ENCODE results near the gene CHKB. TPM values are rescaled to one million over a fixed set of nuclear protein-coding genes. Genes with fewer than 3 reads are reported as not detected.

The CHKB gene
- total RNA-seq, 4 donors from 2014 or later = 20.7 to 43.5 (median 33.0) TPM

GRCh38 chr22:50573491-50574382 is 8.9 kb downstream of the CHKB start:
- WGBS = 77% methylated on average over 18 of the region's 26 CpGs
- H3K9me3 ChIP-seq = no peaks in the 10 kb centered on the region
- DNase-seq (ENCODE audit: extremely low spot score) = no peak
- no peak for TF ChIP-seq EP300 (IDR thresholded peaks at IDR 0.05)
- TF ChIP-seq POLR2AphosphoS5 (IDR thresholded peaks at IDR 0.05) = no peak
- no peak for TF ChIP-seq CTCF (IDR thresholded peaks at IDR 0.05)
- no peak for TF ChIP-seq POLR2A (IDR thresholded peaks at IDR 0.05; ENCODE audit: low read depth)
- peaks cover 8 to 74% (median 52%) of the 10 kb centered on the region in 4 donors for H3K36me3 ChIP-seq
- intact Hi-C loops (cut with DNase I) = no loop called here
- peaks cover 14 to 18% (median 17%) of the 10 kb centered on the region in 4 donors for H3K4me1 ChIP-seq
- no peak overlapping the region for H3K4me3 ChIP-seq
- peaks cover 0 to 8% (median 0%) of the 10 kb centered on the region in 4 donors for H3K27me3 ChIP-seq
- H3K27ac ChIP-seq (replicated peaks in 1 of 4) = no peak overlapping the region

GRCh38 chr22:50572965-50573364 is 9.7 kb downstream of the CHKB start:
- WGBS = 94% methylated on average over 8 of the region's 11 CpGs
- H3K36me3 ChIP-seq = peaks cover 14 to 80% (median 59%) of the 10 kb centered on the region in 4 donors
- H3K4me3 ChIP-seq = no peak overlapping the region
- TF ChIP-seq POLR2AphosphoS5 (IDR thresholded peaks at IDR 0.05) = no peak
- no peak for TF ChIP-seq EP300 (IDR thresholded peaks at IDR 0.05)
- no peak for TF ChIP-seq CTCF (IDR thresholded peaks at IDR 0.05)
- no peak for TF ChIP-seq POLR2A (IDR thresholded peaks at IDR 0.05; ENCODE audit: low read depth)
- intact Hi-C loops (cut with DNase I) = no loop called here
- H3K27ac ChIP-seq (replicated peaks in 1 of 4) = no peak overlapping the region
- no peak for DNase-seq (ENCODE audit: extremely low spot score)
- peaks cover 0 to 6% (median 0%) of the 10 kb centered on the region in 4 donors for H3K27me3 ChIP-seq
- peaks cover 6 to 14% (median 10%) of the 10 kb centered on the region in 4 donors for H3K4me1 ChIP-seq
- H3K9me3 ChIP-seq = no peaks in the 10 kb centered on the region

GRCh38 chr22:50571264-50572175 is 11.1 kb downstream of the CHKB start:
- H3K27ac ChIP-seq (replicated peaks in 1 of 4) = no peak overlapping the region
- H3K9me3 ChIP-seq = no peaks in the 10 kb centered on the region
- H3K4me3 ChIP-seq = no peak overlapping the region
- intact Hi-C loops (cut with DNase I) = no loop called here
- no peak for DNase-seq (ENCODE audit: extremely low spot score)
- WGBS = 84% methylated on average over 21 of the region's 26 CpGs
- peaks cover 0 to 10% (median 0%) of the 10 kb centered on the region in 4 donors for H3K4me1 ChIP-seq
- no peak for TF ChIP-seq POLR2A (IDR thresholded peaks at IDR 0.05; ENCODE audit: low read depth)
- TF ChIP-seq EP300 (IDR thresholded peaks at IDR 0.05) = no peak
- TF ChIP-seq CTCF (IDR thresholded peaks at IDR 0.05) = no peak
- no peak for TF ChIP-seq POLR2AphosphoS5 (IDR thresholded peaks at IDR 0.05)
- peaks cover 14 to 78% (median 59%) of the 10 kb centered on the region in 4 donors for H3K36me3 ChIP-seq
- H3K27me3 ChIP-seq = no peaks in the 10 kb centered on the region

GRCh38 chr22:50570861-50571260 is 11.8 kb downstream of the CHKB start:
- Histone ChIP-seq H3K9me3 (no peaks in the 10 kb centered on the region), H3K27ac (replicated peaks in 1 of 4) (no peak overlapping the region), H3K27me3 (no peaks in the 10 kb centered on the region), H3K36me3 (peaks cover 14 to 72% (median 59%) of the 10 kb centered on the region in 4 donors), H3K4me1 (peaks cover 0 to 4% (median 0%) of the 10 kb centered on the region in 4 donors), H3K4me3 (no peak overlapping the region)
- intact Hi-C loops (cut with DNase I) = no loop called here
- no peak for DNase-seq (ENCODE audit: extremely low spot score)
- WGBS = 80% methylated on average over 1 of the region's 12 CpGs
- TF ChIP-seq CTCF (IDR thresholded peaks at IDR 0.05) = no peak
- TF ChIP-seq EP300 (IDR thresholded peaks at IDR 0.05) = no peak
- TF ChIP-seq POLR2AphosphoS5 (IDR thresholded peaks at IDR 0.05) = no peak

All from esophagus muscularis mucosa (tissue), 4 donors.